GM18502 (cell line): Measurements from ENCODE around the gene IL1RL1.
A peak's percentile ranks its signal among the peaks of the same experiment; 100 is the strongest.

Experiments
- ATAC-seq: cut with Tn5 transposase; IDR thresholded peaks from one replicate; pipeline ENCODE4 v1.9.1; 2021; ENCODE audit warnings: mild to moderate bottlenecking; ENCODE audit not compliant: unreplicated experiment, poor library complexity

IL1RL1 gene

DNA sequence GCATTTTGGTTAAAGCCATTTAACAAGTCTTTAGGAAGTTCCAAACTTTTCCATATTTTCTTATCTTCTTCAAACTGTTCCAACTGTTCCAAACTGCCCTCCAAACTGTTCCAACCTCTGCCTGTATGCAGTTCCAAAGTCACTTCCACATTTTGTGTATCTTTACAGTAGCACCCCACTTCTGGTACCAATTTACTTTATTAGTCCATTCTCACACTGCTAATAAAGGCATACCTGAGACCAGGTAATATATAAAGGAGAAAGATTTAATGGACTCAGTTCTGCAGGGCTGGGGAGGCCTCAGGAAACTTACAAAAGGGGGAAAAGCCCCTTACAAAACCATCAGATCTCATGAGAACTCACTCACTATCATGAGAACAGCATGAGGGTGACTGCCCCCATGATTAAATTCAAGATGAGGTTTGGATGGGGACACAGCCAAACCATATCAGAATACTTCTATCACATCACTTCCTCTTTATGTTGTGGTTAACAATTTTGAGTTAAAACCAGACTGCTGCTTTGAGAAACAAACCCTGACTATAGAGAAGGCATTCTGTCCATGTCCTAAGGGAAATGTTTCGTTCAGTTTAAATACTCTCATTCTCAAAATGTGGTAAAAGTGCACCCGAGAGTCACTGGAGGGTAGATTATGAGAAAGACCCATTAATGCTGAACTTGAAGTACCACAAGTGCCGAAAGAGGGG is 55.2 kb downstream of the IL1RL1 start:
- ATAC-seq: peak; percentile 81

DNA sequence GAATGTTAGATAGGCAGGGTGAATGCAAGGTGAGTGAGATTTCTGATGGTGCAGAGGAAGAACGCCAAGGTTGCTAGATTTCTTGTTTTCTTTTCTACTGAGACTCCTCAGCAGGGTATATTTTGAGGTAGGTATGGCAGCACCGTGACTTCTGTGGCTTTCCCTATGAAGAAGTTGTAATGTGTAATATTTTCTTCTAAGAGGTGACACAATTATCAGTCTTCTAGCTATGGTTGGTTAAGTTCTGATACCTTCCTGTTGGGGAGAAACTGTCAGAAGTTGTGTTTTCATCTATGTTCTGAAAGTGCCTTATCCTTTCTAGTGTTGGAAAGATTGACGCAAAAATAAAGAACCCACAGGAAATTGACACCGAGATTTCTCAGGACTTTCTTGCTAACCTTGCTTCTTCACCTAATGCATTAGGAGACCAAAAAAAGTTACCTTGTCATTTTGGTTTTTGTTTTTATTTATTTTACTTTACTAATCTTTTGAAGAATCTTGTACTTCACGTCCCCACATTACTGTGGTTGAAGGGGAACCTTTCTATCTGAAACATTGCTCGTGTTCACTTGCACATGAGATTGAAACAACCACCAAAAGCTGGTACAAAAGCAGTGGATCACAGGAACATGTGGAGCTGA is 56.1 kb downstream of the IL1RL1 start:
- peak; percentile 67 for ATAC-seq

DNA sequence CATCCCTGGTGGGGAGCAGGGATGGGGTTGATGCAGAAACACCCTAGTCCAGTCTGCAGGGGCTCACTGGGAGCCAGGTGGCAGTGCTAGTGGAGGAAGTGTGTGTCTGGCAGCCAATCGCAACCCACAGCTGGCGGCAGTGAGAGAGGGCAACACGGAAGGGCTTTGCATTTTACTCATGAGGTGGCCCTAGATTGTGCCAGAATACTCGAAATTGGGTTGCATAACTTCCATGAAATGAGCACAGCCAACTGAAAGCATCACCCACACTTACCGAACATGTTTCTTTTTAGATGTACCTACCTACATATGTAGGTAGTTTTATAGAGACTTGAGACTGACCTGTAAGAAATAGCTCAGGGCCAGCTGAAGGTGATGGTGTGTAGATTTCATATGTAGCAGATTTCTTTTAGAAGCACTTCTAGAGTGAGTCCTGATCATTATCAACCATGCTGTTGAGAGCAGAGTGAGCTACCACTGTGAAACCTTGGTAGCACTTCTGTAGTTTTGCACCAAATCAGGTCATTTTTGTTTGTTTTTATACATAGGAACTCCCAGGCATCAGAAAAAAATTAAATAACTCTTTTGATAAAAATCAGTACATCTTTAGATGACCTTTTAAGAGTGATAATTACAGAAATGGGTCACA is 57.2 kb downstream of the IL1RL1 start:
- no peak for ATAC-seq

DNA sequence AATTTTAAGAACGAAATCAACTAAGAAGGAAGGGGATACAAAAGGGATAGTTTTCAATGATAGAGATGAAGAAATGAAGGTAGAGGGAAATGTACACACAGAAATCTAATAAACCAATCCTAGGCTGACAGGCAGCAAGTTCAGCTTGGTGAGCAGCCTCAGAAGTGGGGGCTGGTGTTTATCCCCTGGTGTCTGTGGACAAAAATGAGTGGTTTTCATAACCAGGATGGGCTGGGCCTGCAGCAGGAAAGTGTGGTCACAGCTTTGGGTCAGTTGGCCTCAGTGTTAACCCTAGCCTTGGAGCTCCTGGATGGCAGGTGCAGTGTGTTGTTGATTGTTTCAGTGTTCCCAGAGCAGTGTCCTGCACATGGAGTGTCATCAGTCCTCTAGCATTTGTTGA is 58.5 kb downstream of the IL1RL1 start:
- no peak for ATAC-seq

DNA sequence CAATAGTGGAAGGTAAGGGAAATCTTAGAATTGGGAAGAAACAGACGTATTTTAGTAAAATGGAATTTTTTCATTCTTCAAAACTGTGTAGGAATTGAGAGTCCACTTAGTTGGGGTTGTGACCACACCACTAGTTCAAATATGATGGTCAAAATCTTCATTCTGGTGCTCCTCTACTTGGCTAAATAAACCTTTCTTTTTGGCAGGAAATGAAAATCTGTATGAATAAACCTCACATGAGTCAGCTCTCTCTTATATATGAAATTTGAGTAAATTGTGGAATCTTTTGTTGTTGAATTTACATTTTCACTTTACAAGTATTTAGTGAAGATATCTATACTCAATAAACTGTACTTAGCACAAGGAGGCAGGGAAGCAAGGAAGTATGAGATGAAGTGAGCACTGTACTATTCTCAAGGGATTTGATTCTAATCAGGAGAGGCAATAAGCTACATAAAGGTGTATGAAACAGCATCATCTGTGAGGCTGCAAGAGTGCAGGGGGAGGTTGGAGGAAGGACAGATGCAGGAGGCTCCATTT is 64.8 kb downstream of the IL1RL1 start:
- ATAC-seq: no peak

DNA sequence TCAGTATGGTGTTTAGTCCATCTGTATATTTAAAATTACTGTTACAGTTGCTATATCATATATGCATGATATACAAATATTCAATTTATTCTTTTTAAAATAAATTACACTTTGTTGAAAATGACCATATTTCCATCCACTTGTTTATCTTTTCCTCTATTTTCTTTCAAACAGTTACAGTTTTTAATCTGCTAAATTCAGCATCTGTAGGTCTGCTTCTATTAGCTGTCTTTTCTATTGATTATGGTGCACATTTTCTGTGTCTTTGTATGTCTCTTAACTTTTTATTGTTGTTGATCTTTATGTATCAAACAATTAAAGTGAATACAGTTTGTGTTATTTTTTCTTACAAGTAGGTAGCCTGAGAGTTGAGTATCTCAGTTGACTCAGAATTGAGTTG is 72.4 kb downstream of the IL1RL1 start:
- no peak for ATAC-seq

DNA sequence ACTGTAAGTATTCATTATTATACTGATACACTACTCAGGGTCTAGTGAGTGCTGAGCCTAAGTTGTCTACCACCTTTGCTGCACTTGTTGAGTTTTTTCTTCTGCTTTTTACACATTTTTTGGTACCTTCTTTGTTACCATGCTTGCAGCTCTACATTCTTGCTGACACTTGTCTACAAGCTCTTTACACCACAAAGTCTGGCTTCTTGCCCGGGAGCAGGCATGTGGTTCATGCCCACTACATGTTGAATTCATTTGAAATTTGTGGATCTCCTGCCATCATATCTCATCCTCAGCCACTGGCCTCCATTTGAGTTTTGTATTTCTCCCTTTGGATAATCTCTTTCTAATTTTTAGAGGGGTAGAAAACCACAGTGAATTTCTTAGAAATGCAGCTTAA is 74.2 kb downstream of the IL1RL1 start:
- ATAC-seq: no peak

DNA sequence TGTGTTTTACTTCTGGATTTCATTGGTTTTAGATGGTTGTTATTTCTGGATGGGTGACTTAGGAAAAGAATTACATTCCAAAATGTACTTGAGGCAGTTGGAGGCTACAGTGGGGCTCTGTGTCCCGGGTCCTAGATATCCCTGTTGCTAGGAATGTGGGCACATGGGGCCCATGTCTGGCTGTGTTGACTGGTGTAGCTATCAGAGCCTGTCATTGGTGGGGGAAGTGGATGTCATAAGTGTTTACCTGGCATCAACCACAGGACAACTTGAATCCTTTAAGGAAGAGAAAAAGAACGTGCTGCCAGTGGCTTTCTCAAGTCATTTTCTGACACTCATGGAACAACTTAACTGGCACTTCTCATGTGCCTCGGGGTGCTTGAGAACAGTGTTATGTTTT is 74.6 kb downstream of the IL1RL1 start:
- ATAC-seq: no peak

DNA sequence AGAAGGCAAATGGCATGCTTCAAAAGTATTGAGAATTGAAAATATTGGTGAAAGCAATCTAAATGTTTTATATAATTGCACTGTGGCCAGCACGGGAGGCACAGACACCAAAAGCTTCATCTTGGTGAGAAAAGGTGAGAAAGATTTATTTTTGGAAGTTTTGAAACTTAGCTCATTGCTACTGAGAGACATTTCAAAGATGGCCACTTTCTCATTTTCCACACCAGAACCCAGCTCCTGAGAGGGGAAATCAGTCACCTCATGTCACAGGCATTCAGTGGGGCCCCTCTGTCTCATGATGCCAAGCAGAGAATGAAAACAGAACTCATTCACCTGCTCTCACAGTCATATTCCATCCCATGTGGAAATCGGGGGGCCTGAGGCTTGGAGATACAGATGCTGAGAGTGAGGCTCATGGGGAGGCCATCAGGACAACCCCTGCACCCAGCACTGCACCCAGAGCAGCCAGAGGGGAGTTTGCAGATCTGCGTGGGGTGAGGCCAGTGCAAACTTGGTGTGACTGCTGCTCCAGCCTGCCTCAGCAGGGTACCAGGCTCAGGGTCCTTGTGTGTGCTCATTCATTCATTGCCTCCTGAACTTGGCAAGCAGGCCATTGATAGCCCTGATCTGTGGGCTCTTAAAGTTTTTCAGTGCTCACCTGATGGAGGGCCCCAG is 75.6 kb downstream of the IL1RL1 start:
- peak; percentile 50 for ATAC-seq

DNA sequence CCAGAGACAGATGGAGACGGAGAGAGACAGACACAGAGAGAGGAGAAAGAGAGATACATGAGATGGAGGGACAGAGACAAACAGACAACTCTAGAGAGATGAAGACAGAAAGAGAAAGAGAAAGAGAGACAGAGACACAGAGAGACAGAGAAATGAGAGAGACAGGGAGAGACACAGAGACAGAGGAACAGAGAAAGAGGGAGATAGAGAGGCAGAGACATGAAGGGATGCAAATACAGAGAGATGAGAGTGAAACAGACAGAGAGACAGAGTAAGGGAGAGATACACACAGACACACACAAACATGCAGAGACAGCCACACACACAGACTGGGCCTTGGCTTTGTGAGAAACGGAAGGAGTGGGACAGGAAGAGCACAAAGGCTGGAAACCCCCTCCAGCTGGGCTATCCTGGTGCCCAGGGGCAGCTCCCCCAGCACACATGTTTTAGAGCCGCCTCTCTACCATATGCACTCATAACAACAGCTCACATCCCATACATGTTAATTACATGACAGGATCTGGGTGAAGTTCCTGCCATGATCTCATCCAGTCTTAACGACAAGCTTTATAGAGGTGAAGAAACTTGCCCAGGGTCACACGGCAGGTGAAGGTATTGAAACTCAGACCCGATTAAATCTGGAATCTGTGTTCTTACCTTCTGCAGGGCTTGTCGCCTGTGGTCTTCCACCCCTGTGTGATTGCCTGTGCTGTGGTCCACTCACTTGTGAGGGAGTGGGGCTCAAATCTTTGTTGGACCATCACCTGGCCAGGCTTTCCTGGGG is 76.6 kb downstream of the IL1RL1 start:
- ATAC-seq: peak; percentile 54

DNA sequence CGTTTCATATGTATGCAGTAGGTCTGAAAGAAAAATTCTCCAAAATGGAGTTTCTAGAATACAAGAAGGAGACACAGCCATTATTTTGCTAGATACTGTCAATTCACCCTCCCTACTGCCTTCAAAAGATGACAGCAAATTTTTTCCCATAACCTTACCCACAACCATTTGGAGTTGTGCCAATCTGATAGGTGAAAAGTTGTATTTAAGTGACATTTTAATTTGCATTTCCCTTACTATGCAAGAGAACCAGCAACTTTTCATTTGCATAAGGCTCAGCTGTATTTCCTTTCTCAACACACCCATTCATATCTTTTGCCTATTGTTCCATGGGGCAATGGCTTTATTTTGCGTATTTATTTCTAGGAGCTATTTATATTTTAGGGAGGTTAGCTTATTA is 80.2 kb downstream of the IL1RL1 start:
- ATAC-seq: peak; percentile 33

DNA sequence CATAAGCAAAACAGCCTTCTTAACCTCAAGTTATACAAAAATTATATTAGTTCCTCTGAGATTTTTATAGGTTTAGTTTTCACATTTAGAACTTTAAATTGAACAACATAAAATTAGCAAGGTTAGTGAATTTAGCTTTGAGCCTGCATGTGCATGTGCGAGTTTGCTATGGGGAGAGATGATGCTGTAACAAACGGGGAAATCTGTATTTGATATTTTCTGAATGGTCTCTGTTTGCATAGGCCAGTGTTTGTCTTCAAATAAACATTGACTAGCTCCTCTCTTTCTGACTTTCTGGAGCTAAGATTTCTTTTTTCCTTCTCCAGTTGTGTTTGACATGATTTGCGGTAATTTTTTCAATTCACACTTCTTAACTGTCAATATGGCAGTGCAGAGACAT is 80.7 kb downstream of the IL1RL1 start:
- no peak for ATAC-seq

DNA sequence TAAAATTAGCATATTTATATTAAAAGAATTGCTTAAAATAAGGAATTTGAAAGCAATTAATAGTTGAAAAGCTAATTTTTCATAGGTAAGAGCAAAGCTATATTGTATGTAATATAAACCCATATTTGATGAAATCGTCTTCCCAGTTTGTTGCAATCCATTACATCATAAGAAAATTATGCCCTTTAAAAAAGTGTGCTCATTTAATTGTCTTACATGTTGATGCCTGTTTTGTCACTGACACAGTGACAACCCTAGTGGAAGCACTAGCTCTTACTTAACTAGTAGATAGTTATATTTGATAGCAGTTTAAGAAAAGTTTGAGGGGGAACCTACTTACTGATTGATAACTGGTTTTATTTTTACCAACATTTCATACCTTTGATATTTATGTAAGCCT is 81.6 kb downstream of the IL1RL1 start:
- ATAC-seq: no peak

DNA sequence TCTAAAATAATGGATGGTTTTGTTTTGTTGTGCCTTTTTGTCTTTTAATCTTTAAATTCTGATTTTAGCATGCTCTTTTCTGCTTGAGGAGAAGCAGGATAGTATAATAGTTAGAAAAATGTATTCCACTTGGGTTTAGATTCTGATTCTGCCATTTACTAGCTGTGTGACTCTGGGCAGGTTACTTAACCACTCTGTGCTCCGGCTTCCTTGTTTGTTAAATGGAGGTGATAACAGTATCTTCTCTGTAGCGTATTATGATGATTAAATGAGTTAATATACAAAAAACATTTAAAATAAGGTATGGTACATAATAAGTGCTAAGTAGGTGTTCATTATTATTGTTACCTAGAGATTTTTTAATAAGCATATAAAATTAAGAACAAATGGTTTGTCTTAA is 84.6 kb downstream of the IL1RL1 start:
- ATAC-seq: no peak

DNA sequence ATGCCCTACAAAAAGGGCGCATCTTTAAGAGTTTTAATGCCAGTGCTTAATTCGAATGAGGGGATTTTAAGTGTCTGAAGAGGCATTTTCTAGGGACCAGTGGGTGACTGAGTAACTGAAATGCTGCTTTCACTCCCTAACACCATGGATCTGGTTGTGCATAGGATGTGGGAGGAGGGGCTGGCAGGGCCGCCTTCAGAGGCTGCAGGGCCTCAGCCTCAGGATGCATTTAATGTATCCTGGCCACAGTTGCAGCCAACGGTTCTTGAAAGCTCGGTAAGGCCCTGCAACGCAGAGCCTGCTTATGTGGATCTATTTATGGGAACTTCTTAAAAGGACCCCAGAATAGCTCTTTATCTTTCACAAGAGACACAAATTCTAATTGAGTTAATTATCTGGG is 85.8 kb downstream of the IL1RL1 start:
- ATAC-seq: no peak

DNA sequence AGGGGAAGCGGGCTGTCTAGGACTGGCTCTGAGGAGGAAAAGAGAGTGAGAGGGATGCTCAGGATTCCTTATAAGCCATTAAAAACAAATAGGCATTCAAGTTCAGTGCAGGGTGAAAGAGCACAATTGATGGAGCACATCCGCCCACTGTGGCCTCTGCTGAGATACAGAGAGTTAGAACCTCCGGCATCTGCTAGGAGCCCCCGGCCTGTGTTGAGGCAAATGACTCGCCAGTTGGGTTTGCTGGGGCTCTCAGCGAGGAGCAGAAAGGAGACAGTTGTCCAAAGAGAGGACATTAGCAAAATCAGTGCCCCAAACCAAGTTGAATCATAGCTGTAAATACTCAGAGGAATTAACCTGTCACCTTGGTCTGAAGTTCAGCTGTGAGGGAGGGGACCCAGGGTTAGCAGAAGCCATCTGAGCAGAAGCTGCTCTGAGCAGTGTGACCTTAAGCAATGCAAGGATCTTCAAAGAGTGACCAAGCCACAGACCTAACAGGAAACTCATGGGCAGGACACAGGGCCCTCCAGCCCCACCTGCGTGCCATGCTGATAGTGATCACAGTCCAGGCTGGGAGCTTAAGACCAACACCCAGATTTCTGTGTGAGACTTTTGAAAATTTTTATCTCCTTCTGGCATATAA is 88.3 kb downstream of the IL1RL1 start:
- no peak for ATAC-seq

DNA sequence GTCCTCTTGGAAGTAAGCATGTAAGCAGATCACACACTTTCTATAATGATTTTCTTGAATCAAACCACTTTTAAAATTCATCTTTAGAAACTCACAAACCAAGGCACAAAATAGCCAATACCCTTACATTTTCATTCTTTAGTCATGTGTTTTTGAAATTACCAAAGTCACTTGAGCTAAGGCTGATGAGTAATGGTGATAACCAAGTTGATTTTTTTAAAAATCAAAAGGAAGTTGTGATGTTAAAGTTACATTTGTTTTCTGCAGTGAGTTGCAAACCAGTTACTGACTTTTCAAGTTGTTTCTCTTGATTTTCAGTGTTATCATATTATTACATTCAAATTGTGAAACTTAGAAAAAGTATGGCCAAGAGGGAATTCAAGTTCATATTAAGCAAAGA is 90.1 kb downstream of the IL1RL1 start:
- ATAC-seq: no peak
